ENCODE results near the gene SEZ6L. TPM values are rescaled to one million over a fixed set of nuclear protein-coding genes. Genes with fewer than 3 reads are reported as not detected.

The SEZ6L gene
- total RNA-seq, 1 donor from 2014 or later = 8.6 TPM

GRCh38 chr22:26265281-26265680, 96.0 kb downstream of the SEZ6L start:
- Mint-ChIP-seq H3K27me3 (peaks cover 50% of the 10 kb centered on the region), H3K4me1 (ENCODE audit: unreplicated experiment) (no peaks in the 10 kb centered on the region), H3K9me3 (no peaks in the 10 kb centered on the region), H3K27ac (no peak overlapping the region), H3K4me3 (no peak overlapping the region), H3K36me3 (no peaks in the 10 kb centered on the region)
- no peak for TF ChIP-seq CTCF (conservative IDR thresholded peaks at IDR 0.05)
- no peak for DNase-seq (ENCODE audit: extremely low spot score, unreplicated experiment)

GRCh38 chr22:26265909-26266308, 96.6 kb downstream of the SEZ6L start:
- TF ChIP-seq CTCF (conservative IDR thresholded peaks at IDR 0.05) = no peak
- H3K27ac Mint-ChIP-seq = no peak overlapping the region
- H3K27me3 Mint-ChIP-seq = peaks cover 55% of the 10 kb centered on the region
- DNase-seq (ENCODE audit: extremely low spot score, unreplicated experiment) = no peak
- no peaks in the 10 kb centered on the region for H3K4me1 Mint-ChIP-seq (ENCODE audit: unreplicated experiment)
- H3K36me3 Mint-ChIP-seq = no peaks in the 10 kb centered on the region
- H3K9me3 Mint-ChIP-seq = no peaks in the 10 kb centered on the region
- no peak overlapping the region for H3K4me3 Mint-ChIP-seq

- H3K4me1 Mint-ChIP-seq (ENCODE audit: unreplicated experiment) = no peaks in the 10 kb centered on the region
- peaks cover 62% of the 10 kb centered on the region for H3K27me3 Mint-ChIP-seq
- no peak for DNase-seq (ENCODE audit: extremely low spot score, unreplicated experiment)
- H3K9me3 Mint-ChIP-seq = no peaks in the 10 kb centered on the region
- H3K27ac Mint-ChIP-seq = no peak overlapping the region
- H3K36me3 Mint-ChIP-seq = no peaks in the 10 kb centered on the region
- H3K4me3 Mint-ChIP-seq = no peak overlapping the region
- no peak for TF ChIP-seq CTCF (conservative IDR thresholded peaks at IDR 0.05)
Observed at GRCh38 chr22:26267856-26268255, 98.6 kb downstream of the SEZ6L start.

GRCh38 chr22:26269572-26269971, 100.3 kb downstream of the SEZ6L start:
- Mint-ChIP-seq H3K9me3 (no peaks in the 10 kb centered on the region), H3K27ac (no peak overlapping the region), H3K36me3 (no peaks in the 10 kb centered on the region)

GRCh38 chr22:26271427-26271826, 102.2 kb downstream of the SEZ6L start:
- Mint-ChIP-seq H3K27ac (no peak overlapping the region), H3K36me3 (no peaks in the 10 kb centered on the region), H3K4me3 (no peak overlapping the region), H3K4me1 (ENCODE audit: unreplicated experiment) (no peaks in the 10 kb centered on the region), H3K9me3 (no peaks in the 10 kb centered on the region), H3K27me3 (peaks cover 53% of the 10 kb centered on the region)
- DNase-seq (ENCODE audit: extremely low spot score, unreplicated experiment) = no peak
- TF ChIP-seq CTCF (conservative IDR thresholded peaks at IDR 0.05) = no peak

More at GRCh38 chr22:26269572-26269971, 100.3 kb downstream of the SEZ6L start:
- H3K4me3 Mint-ChIP-seq = no peak overlapping the region
- H3K27me3 Mint-ChIP-seq = peaks cover 59% of the 10 kb centered on the region
- no peak for TF ChIP-seq CTCF (conservative IDR thresholded peaks at IDR 0.05)
- no peaks in the 10 kb centered on the region for H3K4me1 Mint-ChIP-seq (ENCODE audit: unreplicated experiment)
- no peak for DNase-seq (ENCODE audit: extremely low spot score, unreplicated experiment)

Data from type B pancreatic cell (in vitro differentiated cells).